GM12892 (cell line): Measurements from ENCODE around the gene ANO7.

Experiments used
- POLR2A ChIP-seq: IDR thresholded peaks from 2 replicates; pipeline ENCODE4 v1.6.1; 2011; ENCODE audit warnings: low read depth, low read length, control low read depth
- POLR2AphosphoS5 ChIP-seq: IDR thresholded peaks from 2 replicates; pipeline ENCODE4 v1.6.1; 2011; ENCODE audit warnings: low read depth, low read length, control low read depth

DNA sequence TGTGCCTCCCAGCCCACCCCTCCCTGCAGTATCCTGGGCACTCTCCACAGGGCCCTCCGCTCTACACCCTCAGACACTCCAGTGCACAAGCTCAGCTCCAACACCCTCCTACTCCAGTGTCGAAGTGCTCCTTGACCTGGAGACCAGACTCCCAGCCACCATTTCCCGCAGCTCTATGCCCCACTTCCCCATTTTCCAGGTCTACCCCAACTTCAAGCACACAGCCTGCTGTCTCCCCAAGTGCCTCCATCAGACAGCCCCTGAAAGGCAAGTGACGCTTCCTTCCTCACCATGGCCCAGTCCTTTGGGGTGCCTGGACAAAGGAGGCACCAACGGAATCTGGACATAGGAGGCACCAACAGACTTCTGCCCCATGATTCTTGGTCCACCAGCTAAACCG, 46.4 kb upstream of the ANO7 start:
- no peak for TF ChIP-seq POLR2A
- no peak for TF ChIP-seq POLR2AphosphoS5
